Uterus (tissue), 4 donors: ENCODE measurements around the gene CNOT6L. TPM values are rescaled to one million over a fixed set of nuclear protein-coding genes. Genes with fewer than 3 reads are reported as not detected.
"Not testable (repeated sequence)": the region's sequence is repeated elsewhere in the genome, so short reads cannot be mapped to it uniquely, and the experiment has no call there.

ENCODE experiments used
- DNase-seq, 2 donors: peaks; one replicate each; pipeline ENCODE4 v3.0.0-alpha.2; 2019 to 2020
- H3K27ac ChIP-seq, 2 donors: fragments of 200-600 bp; sonication (generic); 1 replicate in 1 of 2; 2 replicates in 1 of 2; pipeline ENCODE4 v1.5.1; 2016 to 2018
- H3K27me3 ChIP-seq, 2 donors: fragments of 200-600 bp; sonication (generic); one replicate each; pipeline ENCODE4 v1.5.1; 2018 to 2019; ENCODE audit warnings: control low read depth in 1 of 2
- H3K36me3 ChIP-seq, 2 donors: fragments of 200-600 bp; sonication (generic); one replicate each; pipeline ENCODE4 v1.5.1; 2019; ENCODE audit warnings: control low read depth in 1 of 2
- H3K4me1 ChIP-seq, 2 donors: fragments of 200-600 bp; sonication (generic); one replicate each; pipeline ENCODE4 v1.5.1; 2018 to 2019; ENCODE audit warnings: control low read depth in 1 of 2
- H3K4me3 ChIP-seq, 2 donors: fragments of 200-600 bp; sonication (generic); 1 replicate in 1 of 2; 2 replicates in 1 of 2; pipeline ENCODE4 v1.5.1; 2018 to 2019; ENCODE audit warnings: mild to moderate bottlenecking in 1 of 2
- H3K9me3 ChIP-seq, 2 donors: fragments of 200-600 bp; sonication (generic); one replicate each; pipeline ENCODE4 v1.5.1; 2019; ENCODE audit warnings: control low read depth in 1 of 2
- CTCF ChIP-seq, 4 experiments: fragments of 200-600 bp in 2 of 4; fragments of 450-650 bp in 2 of 4; sonication (generic) in 2 of 4; IDR thresholded peaks; one replicate each; pipeline ENCODE4 v1.5.1; 2016 to 2019; ENCODE audit warnings: antibody characterized with exemption in 4 of 4, mild to moderate bottlenecking in 2 of 4, moderate library complexity in 1 of 4
- POLR2A ChIP-seq, 2 donors: fragments of 450-650 bp; IDR thresholded peaks; one replicate each; pipeline ENCODE4 v1.6.1; 2016; ENCODE audit warnings: antibody characterized with exemption in 2 of 2, mild to moderate bottlenecking in 1 of 2, moderate library complexity in 1 of 2
- intact Hi-C: fragments of 100-400 bp; cut with DNase I; formaldehyde crosslinking; loops from one replicate; pipeline ENCODE4 v1.15.1; 2023; ENCODE audit warnings: low total_unique reads
- total RNA-seq, 4 donors: library from RNA; depleted of rRNA in 3 of 4; stranded (reverse); fragments of >200 nt in 3 of 4; gene quantifications; one replicate each; pipeline versions ENCODE4 v1.1.0 to v1.2.4, GENCODE V29; 2014 to 2023
- donor health status: DM: yes; HTN: yes; CAD: no.

CNOT6L gene
- total RNA-seq, 4 donors from 2014 or later: 6.7 to 63.2 (median 45.9) TPM

GRCh38 chr4:77785669-77786068 is 33.5 kb downstream of the CNOT6L start:
- Histone ChIP-seq H3K4me3 (no peak overlapping the region), H3K27ac (no peak overlapping the region), H3K27me3 (no peaks in the 10 kb centered on the region), H3K4me1 (no peaks in the 10 kb centered on the region), H3K36me3 (no peaks in the 10 kb centered on the region), H3K9me3 (no peaks in the 10 kb centered on the region)
- no peak for TF ChIP-seq CTCF (IDR thresholded peaks at IDR 0.05)
- TF ChIP-seq POLR2A (IDR thresholded peaks at IDR 0.05): no peak
- intact Hi-C loops: no loop called here
- no peak for DNase-seq

GRCh38 chr4:77783895-77784294 is 35.3 kb downstream of the CNOT6L start:
- Histone ChIP-seq H3K9me3 (no peaks in the 10 kb centered on the region), H3K27me3 (no peaks in the 10 kb centered on the region), H3K36me3 (no peaks in the 10 kb centered on the region), H3K4me3 (no peak overlapping the region), H3K27ac (no peak overlapping the region), H3K4me1 (no peaks in the 10 kb centered on the region)
- intact Hi-C loops: no loop called here
- DNase-seq: no peak
- TF ChIP-seq CTCF (IDR thresholded peaks at IDR 0.05) (no peak), POLR2A (IDR thresholded peaks at IDR 0.05) (no peak)

DNA sequence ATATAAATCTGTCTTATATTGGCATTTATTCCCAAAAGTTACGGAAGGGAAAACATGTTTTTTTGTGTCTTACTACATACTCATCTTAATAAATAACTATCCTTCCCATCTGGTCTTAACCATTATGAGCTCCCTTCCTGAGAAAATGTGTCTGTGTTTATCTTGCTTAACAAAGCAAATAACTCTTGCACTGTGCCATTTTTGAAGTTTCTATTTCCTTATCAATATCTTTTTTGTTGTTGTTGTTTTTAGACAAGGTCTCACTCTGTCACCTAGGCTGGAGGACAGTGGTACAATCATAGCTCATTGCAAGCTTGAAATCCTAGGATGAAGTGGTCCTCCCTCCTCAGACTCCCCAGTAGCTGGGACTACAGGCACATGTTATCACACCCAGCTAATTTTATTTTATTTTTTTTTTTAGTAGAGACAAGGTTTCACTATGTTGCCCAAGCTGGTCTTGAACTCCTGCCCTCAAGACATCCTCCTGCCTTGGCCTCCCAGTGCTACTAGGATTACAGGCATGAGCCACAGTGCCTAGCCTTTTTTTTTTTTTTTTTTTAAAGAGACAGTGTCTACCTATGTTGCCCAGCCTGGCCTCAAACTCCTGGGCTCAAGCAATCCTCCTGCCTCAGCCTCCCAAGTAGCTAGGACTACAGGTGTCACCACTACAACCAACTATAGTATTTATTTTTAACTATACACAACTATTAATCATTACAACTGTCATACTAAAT is 36.9 kb downstream of the CNOT6L start:
- H3K4me1 ChIP-seq: no peaks in the 10 kb centered on the region
- no peak overlapping the region for H3K27ac ChIP-seq
- intact Hi-C loops: no loop called here
- no peaks in the 10 kb centered on the region for H3K27me3 ChIP-seq
- DNase-seq: no peak
- TF ChIP-seq CTCF (IDR thresholded peaks at IDR 0.05) (no peak), POLR2A (IDR thresholded peaks at IDR 0.05) (no peak)
- H3K4me3 ChIP-seq: no peak overlapping the region
- no peaks in the 10 kb centered on the region for H3K36me3 ChIP-seq
- H3K9me3 ChIP-seq: no peaks in the 10 kb centered on the region

GRCh38 chr4:77780762-77781161 is 38.4 kb downstream of the CNOT6L start:
- H3K27ac ChIP-seq, H3K9me3 ChIP-seq, DNase-seq, intact Hi-C loops, H3K36me3 ChIP-seq, H3K27me3 ChIP-seq, H3K4me1 ChIP-seq, H3K4me3 ChIP-seq: not testable (repeated sequence)

DNA sequence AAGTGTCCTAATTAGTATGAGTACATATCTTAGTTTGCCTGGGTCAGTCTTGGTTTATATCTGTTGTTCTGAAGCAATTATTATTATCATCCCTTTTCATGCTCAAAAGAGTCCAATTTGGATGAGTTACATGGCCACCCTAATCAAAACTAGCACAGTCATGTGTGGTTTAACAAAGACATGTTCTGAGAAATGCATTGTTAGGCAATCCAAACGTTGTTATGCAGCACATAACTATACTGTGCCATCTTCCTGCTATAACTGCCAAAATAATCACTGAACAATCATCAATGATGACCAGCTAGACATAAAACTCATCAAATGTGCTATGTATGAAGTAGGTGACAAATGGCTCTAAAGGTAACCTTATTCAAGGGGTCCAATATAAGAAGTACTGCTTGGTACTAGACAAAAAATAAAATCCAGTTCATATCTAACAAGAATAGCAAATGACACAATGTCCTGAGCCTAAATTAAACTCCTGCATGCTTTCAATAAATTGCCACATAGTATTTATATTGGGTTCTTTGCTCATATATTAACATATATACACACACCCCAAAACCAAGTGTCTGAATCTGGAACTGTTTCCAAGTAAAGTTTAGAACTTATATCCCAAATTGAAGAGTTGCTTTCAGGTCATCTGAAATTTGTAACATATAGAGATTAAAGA is 41.9 kb downstream of the CNOT6L start:
- Histone ChIP-seq H3K27me3 (no peaks in the 10 kb centered on the region), H3K9me3 (no peaks in the 10 kb centered on the region), H3K4me3 (no peak overlapping the region), H3K27ac (no peak overlapping the region), H3K36me3 (no peaks in the 10 kb centered on the region), H3K4me1 (no peaks in the 10 kb centered on the region)
- intact Hi-C loops: no loop called here
- no peak for DNase-seq
- TF ChIP-seq POLR2A (IDR thresholded peaks at IDR 0.05) (no peak), CTCF (IDR thresholded peaks at IDR 0.05) (no peak)
